Testis (tissue), 2 donors: ENCODE data around the gene TACR1.
"Not testable (repeated sequence)": the region's sequence is repeated elsewhere in the genome, so short reads cannot be mapped to it uniquely, and the experiment has no call there.

Experiments used
- POLR2A ChIP-seq: fragments of 450-650 bp; IDR thresholded peaks from one replicate; pipeline ENCODE4 v1.6.1; 2017; ENCODE audit warnings: antibody characterized with exemption, mild to moderate bottlenecking, moderate library complexity
- TF ChIP-seq, protein P1 (sequence below), 3 experiments: fragments of 450-650 bp in 2 of 3; fragments of 200-600 bp in 1 of 3; sonication (generic) in 1 of 3; IDR thresholded peaks; one replicate each; pipeline ENCODE4 v1.5.1; 2016 to 2019; ENCODE audit warnings: antibody characterized with exemption in 3 of 3, mild to moderate bottlenecking in 2 of 3, moderate library complexity in 1 of 3

DNA sequence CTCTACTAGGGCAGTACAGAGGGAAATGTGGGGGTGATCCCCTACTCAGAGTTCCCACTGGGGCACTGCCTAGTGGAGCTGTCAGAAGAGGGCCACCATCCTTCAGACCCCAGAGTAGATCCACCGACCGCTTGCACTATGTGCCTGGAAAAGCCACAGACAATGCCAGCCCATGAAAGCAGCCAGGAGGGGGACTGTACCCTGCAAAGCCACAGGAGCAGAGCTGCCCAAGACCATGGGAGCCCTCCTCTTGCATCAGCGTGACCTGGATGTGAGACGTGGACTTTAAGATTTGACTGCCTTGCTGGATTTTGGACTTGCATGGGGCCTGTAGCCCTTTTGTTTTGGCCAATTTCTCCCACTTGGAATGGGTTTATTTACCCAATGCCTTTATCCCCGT is 27.9 kb downstream of the TACR1 start:
- TF ChIP-seq, protein P1, sequence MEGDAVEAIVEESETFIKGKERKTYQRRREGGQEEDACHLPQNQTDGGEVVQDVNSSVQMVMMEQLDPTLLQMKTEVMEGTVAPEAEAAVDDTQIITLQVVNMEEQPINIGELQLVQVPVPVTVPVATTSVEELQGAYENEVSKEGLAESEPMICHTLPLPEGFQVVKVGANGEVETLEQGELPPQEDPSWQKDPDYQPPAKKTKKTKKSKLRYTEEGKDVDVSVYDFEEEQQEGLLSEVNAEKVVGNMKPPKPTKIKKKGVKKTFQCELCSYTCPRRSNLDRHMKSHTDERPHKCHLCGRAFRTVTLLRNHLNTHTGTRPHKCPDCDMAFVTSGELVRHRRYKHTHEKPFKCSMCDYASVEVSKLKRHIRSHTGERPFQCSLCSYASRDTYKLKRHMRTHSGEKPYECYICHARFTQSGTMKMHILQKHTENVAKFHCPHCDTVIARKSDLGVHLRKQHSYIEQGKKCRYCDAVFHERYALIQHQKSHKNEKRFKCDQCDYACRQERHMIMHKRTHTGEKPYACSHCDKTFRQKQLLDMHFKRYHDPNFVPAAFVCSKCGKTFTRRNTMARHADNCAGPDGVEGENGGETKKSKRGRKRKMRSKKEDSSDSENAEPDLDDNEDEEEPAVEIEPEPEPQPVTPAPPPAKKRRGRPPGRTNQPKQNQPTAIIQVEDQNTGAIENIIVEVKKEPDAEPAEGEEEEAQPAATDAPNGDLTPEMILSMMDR (IDR thresholded peaks at IDR 0.05) = not testable (repeated sequence)
- not testable (repeated sequence) for TF ChIP-seq POLR2A
